HG02981 (cell line): ENCODE results near the gene PLA2G2A.

Source experiments
- ATAC-seq: cut with Tn5 transposase; IDR thresholded peaks from one replicate; pipeline ENCODE4 v1.9.1; 2021; ENCODE audit warnings: mild to moderate bottlenecking, moderate library complexity; ENCODE audit not compliant: unreplicated experiment

PLA2G2A gene

GRCh38 chr1:19974822-19975416 is 4.5 kb downstream of the PLA2G2A start:
- no peak for ATAC-seq

- no peak for ATAC-seq
Measured at GRCh38 chr1:19973616-19974015, 5.8 kb downstream of the PLA2G2A start.

DNA sequence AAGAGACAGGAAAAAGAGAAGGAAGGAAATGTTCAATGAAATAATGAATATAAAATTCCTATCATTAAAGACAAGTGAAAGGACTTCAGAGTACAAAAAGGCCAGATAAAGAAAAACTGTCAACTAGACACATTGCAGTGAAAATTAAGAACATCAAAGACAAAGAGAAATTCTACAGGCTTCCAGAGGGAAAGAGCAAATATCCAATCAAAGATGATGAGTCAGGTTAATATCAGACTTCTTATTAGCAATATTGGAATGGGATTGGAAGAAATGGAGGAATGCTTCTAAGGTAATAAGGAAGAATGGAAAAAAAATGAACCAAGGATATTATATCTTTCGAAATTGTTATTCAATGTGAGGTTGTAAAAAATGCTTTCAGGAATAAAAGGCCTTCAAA is 7.8 kb downstream of the PLA2G2A start:
- no peak for ATAC-seq

DNA sequence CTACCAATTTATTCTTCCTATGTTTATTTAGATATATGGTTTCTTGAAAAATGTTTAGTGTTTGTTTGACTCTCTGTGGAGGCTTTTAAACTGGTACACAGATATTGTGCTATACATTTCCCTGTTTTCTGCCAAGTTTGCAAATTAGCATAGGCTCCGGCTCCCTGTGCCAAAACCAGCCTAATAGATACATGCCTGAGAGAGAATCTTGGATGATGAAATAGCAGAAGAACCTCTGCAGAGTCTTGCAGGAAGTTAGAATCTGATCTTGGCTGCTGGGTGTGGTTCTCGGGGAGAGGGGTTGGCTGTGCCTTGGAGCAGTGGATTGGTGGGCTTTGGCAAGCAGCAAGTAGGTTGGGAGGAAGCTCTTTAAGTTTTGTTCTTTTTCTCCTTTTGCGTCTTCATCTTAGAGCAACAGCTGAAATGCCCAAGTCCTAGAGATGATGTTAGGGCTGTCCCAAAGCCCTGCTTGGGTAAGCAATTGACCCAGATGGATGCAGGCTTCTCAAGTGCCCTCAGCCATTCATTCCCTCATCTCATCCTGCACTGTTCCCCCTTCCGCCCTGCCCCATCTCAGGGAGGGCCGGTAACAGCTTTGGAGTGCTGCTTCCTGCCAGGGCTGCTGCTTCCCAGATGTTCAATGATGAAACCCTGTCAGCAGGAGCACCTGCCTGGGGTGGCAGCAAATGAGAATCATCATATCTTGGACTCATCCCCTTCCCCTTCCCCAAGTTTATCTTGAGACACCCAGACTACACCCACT is 9.3 kb downstream of the PLA2G2A start:
- ATAC-seq = no peak

DNA sequence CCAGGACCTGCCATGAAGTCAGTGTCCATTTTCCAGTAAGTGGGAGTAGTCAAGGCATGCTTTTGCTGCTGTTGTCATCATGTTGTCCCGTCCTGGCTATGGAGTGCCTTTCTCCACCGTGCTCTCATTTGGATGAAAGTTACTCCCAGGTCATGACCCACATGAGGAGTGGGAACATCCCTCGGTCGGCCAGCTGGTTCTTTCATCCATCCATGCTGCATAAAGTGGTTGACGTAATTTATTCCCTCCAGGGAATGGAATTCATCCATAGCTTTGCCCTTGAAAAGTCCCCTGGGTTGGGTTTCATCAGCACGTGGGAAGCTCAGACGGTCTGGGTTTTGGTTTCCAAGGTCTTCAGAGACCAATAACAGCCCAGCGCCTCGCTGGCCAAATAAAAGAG is 11.6 kb downstream of the PLA2G2A start:
- no peak for ATAC-seq

GRCh38 chr1:19964542-19964941 is 14.9 kb downstream of the PLA2G2A start:
- no peak for ATAC-seq

- ATAC-seq = no peak
Measured at GRCh38 chr1:19963636-19964035, 15.8 kb downstream of the PLA2G2A start.

DNA sequence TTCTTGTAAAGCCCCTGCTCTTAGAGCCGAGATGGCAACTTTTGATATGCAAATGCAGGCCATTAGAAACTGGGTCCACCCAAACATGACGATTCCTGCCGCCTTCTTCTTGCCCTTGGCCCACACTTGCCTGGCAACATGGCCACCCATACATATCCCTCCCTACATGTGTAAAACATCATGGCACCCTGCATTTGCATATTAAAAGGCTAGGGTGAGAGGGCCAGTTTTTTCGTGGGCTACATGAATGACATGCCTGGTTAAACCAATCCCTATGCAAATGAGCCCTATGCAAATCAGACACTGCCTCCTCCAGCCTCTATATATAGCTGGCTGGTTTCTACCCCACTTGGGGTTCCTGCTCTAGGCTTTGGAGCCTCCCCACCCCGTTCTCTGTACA is 18.8 kb downstream of the PLA2G2A start:
- ATAC-seq = no peak

GRCh38 chr1:19957779-19958178 is 21.6 kb downstream of the PLA2G2A start:
- no peak for ATAC-seq

- no peak for ATAC-seq
Measured at GRCh38 chr1:19955534-19956170, 23.8 kb downstream of the PLA2G2A start.

DNA sequence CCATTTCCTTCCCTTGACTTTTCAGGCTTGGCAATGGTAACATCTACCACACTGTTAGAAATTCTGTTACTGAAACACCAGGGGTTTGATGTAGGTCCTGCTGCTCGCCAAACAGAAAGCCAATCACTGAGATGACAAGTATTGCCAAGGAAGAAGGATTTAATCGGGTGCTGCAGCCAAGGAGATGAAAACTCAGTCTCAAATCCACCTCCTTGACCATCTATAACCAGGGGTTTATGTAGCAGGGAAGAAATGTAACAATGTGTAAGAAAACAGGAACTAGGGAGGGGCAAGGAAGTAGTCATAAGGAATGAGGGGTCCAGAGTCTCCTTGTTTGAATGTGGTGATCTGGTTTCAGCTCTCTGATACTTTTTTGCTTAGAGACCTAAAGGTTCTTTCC is 25.4 kb downstream of the PLA2G2A start:
- no peak for ATAC-seq

GRCh38 chr1:19949016-19949415 is 30.4 kb downstream of the PLA2G2A start:
- no peak for ATAC-seq

DNA sequence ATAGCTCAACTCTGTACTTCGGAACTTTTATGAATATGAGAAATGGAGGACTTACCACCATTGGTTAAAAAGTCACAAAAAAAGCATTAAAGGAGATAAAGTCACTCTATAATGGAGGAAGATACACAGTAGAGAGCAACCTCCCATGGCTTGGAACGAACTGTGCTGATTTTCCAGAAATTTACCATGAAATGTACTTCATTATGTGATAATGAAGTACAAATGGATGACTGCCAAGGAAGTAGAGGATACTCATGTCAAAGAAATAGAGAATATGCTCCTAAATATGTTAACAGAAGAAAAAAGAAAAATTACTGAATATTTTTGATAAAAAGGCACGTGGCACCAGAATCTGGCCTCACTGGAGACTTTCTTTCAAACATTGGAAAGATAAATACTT is 32.4 kb downstream of the PLA2G2A start:
- no peak for ATAC-seq

DNA sequence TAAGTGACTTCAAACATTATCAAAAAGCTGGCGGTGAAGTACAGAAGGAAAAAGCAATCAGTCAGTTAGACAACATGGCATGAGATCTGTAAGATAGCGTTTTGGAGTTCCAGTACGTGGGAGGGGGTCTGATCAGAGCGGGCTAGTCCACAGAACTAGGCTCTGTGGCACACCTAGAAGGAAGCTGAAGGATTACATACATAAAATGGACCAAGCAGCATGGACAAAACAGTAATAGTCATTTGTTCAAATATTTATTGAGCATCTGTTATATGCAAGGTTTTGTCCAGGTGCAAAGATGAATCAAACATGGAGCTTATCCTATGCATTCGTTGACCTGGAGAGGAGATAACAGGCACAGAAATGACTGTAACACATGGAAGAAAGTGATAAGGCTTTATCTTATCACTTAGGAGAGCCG is 33.1 kb downstream of the PLA2G2A start:
- ATAC-seq = no peak

DNA sequence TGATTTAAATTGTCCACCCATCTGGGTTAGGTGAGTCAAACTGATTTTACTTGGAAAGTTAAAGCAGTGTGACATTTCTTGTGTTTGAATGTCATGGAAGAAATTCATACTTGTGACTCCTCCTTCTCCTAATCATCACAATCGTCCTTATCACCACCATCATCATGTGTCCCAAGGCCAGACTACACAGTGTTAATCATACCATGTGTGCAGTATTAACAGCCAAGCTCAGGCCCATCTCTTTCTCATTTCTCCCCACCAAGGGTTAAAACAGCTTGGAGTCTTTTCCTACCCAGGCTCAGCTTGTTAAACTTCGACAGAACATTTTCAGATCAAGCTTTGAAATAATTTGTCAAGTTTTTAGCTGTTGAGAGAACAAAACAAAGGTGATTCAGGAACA is 33.5 kb downstream of the PLA2G2A start:
- ATAC-seq = no peak

DNA sequence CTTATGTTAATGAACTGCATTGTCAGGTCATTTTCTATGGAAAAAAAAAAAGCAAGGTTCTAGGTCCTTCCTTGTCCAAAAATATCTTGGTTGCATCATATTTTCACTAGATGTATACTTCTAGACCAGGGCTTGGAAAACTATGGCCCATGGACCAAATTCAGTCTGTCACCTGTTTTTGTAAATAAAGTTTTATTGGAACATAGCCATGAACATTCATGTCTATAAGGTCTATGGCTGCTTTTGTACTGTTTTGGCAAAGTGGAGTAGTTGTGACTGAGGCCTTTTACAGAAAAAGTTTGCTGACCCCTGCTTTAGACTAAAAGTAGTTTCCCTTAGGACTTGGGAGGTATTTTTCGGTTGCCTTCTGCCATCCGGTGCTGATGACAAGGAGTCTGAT is 36.8 kb downstream of the PLA2G2A start:
- no peak for ATAC-seq

- no peak for ATAC-seq
Measured at GRCh38 chr1:19942088-19942487, 37.3 kb downstream of the PLA2G2A start.

DNA sequence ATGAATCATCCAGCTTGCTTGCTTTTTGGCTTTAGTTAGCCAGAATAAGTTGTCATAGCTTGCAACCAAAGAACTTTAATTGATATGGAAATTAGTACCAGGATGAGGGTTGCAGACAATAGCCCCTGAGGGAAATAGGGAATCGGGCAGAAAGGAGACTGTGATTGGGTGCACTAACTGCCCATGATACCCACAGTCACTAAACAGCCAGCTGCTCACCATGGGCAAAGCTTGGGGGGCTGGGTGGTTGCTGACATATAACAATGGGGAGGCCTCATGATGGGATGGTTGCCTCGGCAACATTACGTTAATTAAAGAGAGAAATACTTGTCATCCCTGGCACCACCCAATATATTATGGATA is 38.2 kb downstream of the PLA2G2A start:
- no peak for ATAC-seq

DNA sequence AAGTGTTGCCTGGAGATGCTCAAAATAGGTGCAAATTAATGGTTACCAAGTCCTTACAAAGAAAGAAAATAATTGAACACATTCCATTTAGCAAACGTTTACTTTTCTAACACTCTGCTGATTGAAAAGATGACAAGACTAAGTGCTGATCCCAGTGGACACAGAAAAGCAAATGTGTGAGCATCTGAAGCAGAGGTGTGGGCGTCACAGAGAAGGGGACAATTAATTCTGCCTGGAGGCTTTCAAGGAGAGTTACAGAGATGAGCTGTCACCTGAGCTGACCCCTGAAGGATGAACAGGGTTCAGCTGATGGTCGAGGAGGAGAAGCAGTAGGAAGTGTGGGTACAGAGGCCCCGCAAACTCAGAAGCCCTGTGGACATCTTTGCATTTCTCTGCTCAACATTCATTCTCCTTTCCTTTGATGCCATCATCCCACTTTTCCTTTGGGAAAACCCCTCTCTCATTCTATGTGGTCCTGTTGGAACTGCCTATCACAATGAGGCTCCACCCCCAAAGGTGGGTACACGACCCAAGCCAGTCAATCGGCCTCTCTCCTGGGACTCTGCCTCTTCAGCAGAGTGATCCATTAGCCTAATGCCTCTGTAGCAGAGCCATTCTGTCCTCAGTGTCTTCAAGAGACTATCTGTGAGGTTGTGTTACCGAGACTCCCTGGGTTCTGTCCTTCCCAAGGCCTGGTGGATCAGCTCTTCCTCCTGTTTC is 38.8 kb downstream of the PLA2G2A start:
- ATAC-seq = no peak

GRCh38 chr1:19938472-19938871 is 40.9 kb downstream of the PLA2G2A start:
- no peak for ATAC-seq

GRCh38 chr1:19936061-19936750 is 43.2 kb downstream of the PLA2G2A start:
- ATAC-seq = no peak
